ENCODE results near the gene MOB3A.
"Not testable (repeated sequence)": the region's sequence is repeated elsewhere in the genome, so short reads cannot be mapped to it uniquely, and the experiment has no call there.

The MOB3A gene

GRCh38 chr19:2096034-2096479 is at the start of gene MOB3A:
Gene MOB3A, minus strand, starts transcription at chr19:2096326. Its CDS starts 17,766 bp downstream, at chr19:2078560.
- peak; percentile 86 to 91 for DNase-seq

GRCh38 chr19:2145831-2146241 is 49.7 kb upstream of the MOB3A start:
- no peak for DNase-seq

GRCh38 chr19:2144190-2144589 is 48.1 kb upstream of the MOB3A start:
- DNase-seq: no peak

GRCh38 chr19:2142173-2142829 is 46.2 kb upstream of the MOB3A start:
- DNase-seq: no peak

GRCh38 chr19:2140138-2140569 is 44.0 kb upstream of the MOB3A start:
- DNase-seq: no peak

GRCh38 chr19:2139385-2140137 is 43.4 kb upstream of the MOB3A start:
- no peak for DNase-seq

GRCh38 chr19:2138061-2138728 is 42.1 kb upstream of the MOB3A start:
- no peak for DNase-seq

GRCh38 chr19:2136796-2137195 is 40.7 kb upstream of the MOB3A start:
- no peak for DNase-seq

- DNase-seq: no peak
These were observed 39.6 kb upstream of the MOB3A start for GRCh38 chr19:2135474-2136402.

GRCh38 chr19:2132731-2133490 is 36.8 kb upstream of the MOB3A start:
- no peak for DNase-seq

- no peak for DNase-seq
These were observed 36.1 kb upstream of the MOB3A start for GRCh38 chr19:2132191-2132590.

- not testable (repeated sequence) for DNase-seq
These were observed 35.2 kb upstream of the MOB3A start for GRCh38 chr19:2131012-2131975.

- no peak for DNase-seq
These were observed 34.0 kb upstream of the MOB3A start for GRCh38 chr19:2129892-2130770.

GRCh38 chr19:2129486-2129885 is 33.4 kb upstream of the MOB3A start:
- no peak for DNase-seq

- DNase-seq: no peak
These were observed 32.9 kb upstream of the MOB3A start for GRCh38 chr19:2129022-2129421.

GRCh38 chr19:2128252-2128651 is 32.1 kb upstream of the MOB3A start:
- DNase-seq: not testable (repeated sequence)

GRCh38 chr19:2127758-2128157 is 31.6 kb upstream of the MOB3A start:
- no peak for DNase-seq

GRCh38 chr19:2126879-2127518 is 30.9 kb upstream of the MOB3A start:
- DNase-seq: no peak
